IMR-90 (cell line): ENCODE results near the gene CRAMP1. TPM values are rescaled to one million over a fixed set of nuclear protein-coding genes. Genes with fewer than 3 reads are reported as not detected.

Source experiments
- ATAC-seq: fragments of 200-7000 bp; cut with Tn5 transposase; 2 replicates; pipeline ENCODE4 v1.9.1; 2020; ENCODE audit warnings: low read depth, mild to moderate bottlenecking, moderate library complexity
- BruUV-seq: library from RNA; stranded (reverse); fragments of 400-500 nt; replicated peaks from 2 replicates; lab custom pipeline; 2021; lab: Mats Ljungman, UMichigan
- CTCF ChIA-PET: fragments of 300-600 bp; formaldehyde crosslinking; extraction: SDS; loops from one replicate; lab custom pipeline; 2021; ENCODE audit warnings: antibody characterized with exemption; lab: Yijun Ruan, JAX
- POLR2A ChIA-PET: fragments of 300-600 bp; sonication (Branson Sonifier 250); formaldehyde crosslinking; loops from one replicate; lab custom pipeline; 2022; ENCODE audit warnings: antibody characterized with exemption; ENCODE audit not compliant: unreplicated experiment; lab: Charles Lee
- DNase-seq: peaks from one replicate; pipeline ENCODE4 v3.0.0; 2013
- H2AFZ ChIP-seq: replicated peaks from 2 replicates; pipeline ENCODE3; 2013; ENCODE audit warnings: low read length, mild to moderate bottlenecking; ENCODE audit not compliant: poor library complexity
- H2AK5ac ChIP-seq: 2 replicates; pipeline ENCODE4 v1.6.1; 2013; ENCODE audit warnings: low read depth, low read length, inconsistent platforms
- H2AK9ac ChIP-seq: replicated peaks from 2 replicates; pipeline ENCODE3; 2013; ENCODE audit warnings: mild to moderate bottlenecking, low read depth, low read length, moderate library complexity; ENCODE audit not compliant: poor library complexity
- H2BK120ac ChIP-seq: 2 replicates; pipeline ENCODE4 v1.6.1; 2013; ENCODE audit warnings: low read depth, low read length, inconsistent platforms
- H2BK15ac ChIP-seq: 3 replicates; pipeline ENCODE4 v1.6.1; 2013; ENCODE audit warnings: low read depth, low read length, inconsistent platforms
- H2BK20ac ChIP-seq: 2 replicates; pipeline ENCODE4 v1.6.1; 2013; ENCODE audit warnings: low read depth, mild to moderate bottlenecking, inconsistent platforms, low read length, moderate library complexity
- H2BK5ac ChIP-seq: 2 replicates; pipeline ENCODE4 v1.6.1; 2013; ENCODE audit warnings: mild to moderate bottlenecking, low read depth, low read length, inconsistent platforms; ENCODE audit not compliant: poor library complexity, severe bottlenecking
- H3K14ac ChIP-seq: replicated peaks from 2 replicates; pipeline ENCODE4 v1.6.1; 2013; ENCODE audit warnings: low read depth, low read length, inconsistent platforms
- H3K18ac ChIP-seq: 2 replicates; pipeline ENCODE4 v1.6.1; 2013; ENCODE audit warnings: low read depth, low read length, control low read depth
- H3K23ac ChIP-seq: 2 replicates; pipeline ENCODE4 v1.6.1; 2013; ENCODE audit warnings: low read depth, low read length, inconsistent platforms
- H3K27ac ChIP-seq: 2 replicates; pipeline ENCODE4 v1.5.1; 2013; ENCODE audit warnings: mild to moderate bottlenecking, control low read depth, low read length; ENCODE audit not compliant: insufficient read depth
- H3K27me3 ChIP-seq: 2 replicates; pipeline ENCODE4 v1.6.1; 2013; ENCODE audit warnings: low read length; ENCODE audit not compliant: control insufficient read depth, insufficient read depth
- H3K36me3 ChIP-seq: 2 replicates; pipeline ENCODE4 v1.6.1; 2013; ENCODE audit warnings: low read length, mixed read lengths; ENCODE audit not compliant: control insufficient read depth, insufficient read depth
- H3K4ac ChIP-seq: 2 replicates; pipeline ENCODE4 v1.6.1; 2013; ENCODE audit warnings: low read depth, low read length, inconsistent platforms
- H3K4me1 ChIP-seq: 2 replicates; pipeline ENCODE4 v1.6.1; 2013; ENCODE audit warnings: low read length, mixed read lengths; ENCODE audit not compliant: control insufficient read depth, insufficient read depth
- H3K4me2 ChIP-seq: 2 replicates; pipeline ENCODE4 v1.6.1; 2013; ENCODE audit warnings: low read depth, mild to moderate bottlenecking, control low read depth, low read length, moderate library complexity
- H3K4me3 ChIP-seq: 2 replicates; pipeline ENCODE4 v1.5.1; 2013; ENCODE audit warnings: low read depth, mild to moderate bottlenecking, control low read depth, low read length, moderate library complexity; ENCODE audit not compliant: insufficient read depth
- H3K56ac ChIP-seq: 2 replicates; pipeline ENCODE4 v1.6.1; 2013; ENCODE audit warnings: low read length, inconsistent platforms; ENCODE audit not compliant: insufficient read depth; ENCODE audit errors: extremely low read depth
- H3K79me1 ChIP-seq, 2 experiments: 2 replicates each; pipeline ENCODE4 v1.6.1; 2013; ENCODE audit warnings: low read length in 2 of 2, inconsistent platforms in 1 of 2, low read depth in 1 of 2
- H3K9ac ChIP-seq: 2 replicates; pipeline ENCODE4 v1.6.1; 2013; ENCODE audit warnings: low read depth, low read length, control low read depth
- H3K9me1 ChIP-seq: 2 replicates; pipeline ENCODE4 v1.6.1; 2013; ENCODE audit warnings: low read length, inconsistent platforms; ENCODE audit not compliant: insufficient read depth
- H3K9me3 ChIP-seq: 2 replicates; pipeline ENCODE4 v1.6.1; 2013; ENCODE audit warnings: low read length; ENCODE audit not compliant: control insufficient read depth, insufficient read depth
- H4K20me1 ChIP-seq: 2 replicates; pipeline ENCODE4 v1.6.1; 2013; ENCODE audit warnings: low read length, inconsistent platforms; ENCODE audit not compliant: insufficient read depth
- H4K5ac ChIP-seq: 2 replicates; pipeline ENCODE4 v1.6.1; 2013; ENCODE audit warnings: mild to moderate bottlenecking, low read depth, low read length, control low read depth
- H4K8ac ChIP-seq, 2 experiments: 2 replicates each; pipeline ENCODE4 v1.6.1; 2013; ENCODE audit warnings: low read depth in 2 of 2, low read length in 2 of 2, control low read depth in 1 of 2, inconsistent platforms in 1 of 2
- H4K91ac ChIP-seq: 2 replicates; pipeline ENCODE4 v1.6.1; 2013; ENCODE audit warnings: low read depth, low read length, inconsistent platforms; ENCODE audit not compliant: insufficient read depth
- BHLHE40 ChIP-seq: fragments of 150-350 bp; IDR thresholded peaks from 2 replicates; pipeline ENCODE4 v1.6.1; 2016; ENCODE audit warnings: mild to moderate bottlenecking, low read depth, low read length
- CEBPB ChIP-seq: IDR thresholded peaks from 2 replicates; pipeline ENCODE4 v1.6.1; 2012; ENCODE audit warnings: low read depth, low read length, improper control_type of control experiment
- CHD1 ChIP-seq: IDR thresholded peaks from 2 replicates; pipeline ENCODE4 v1.6.1; 2012; ENCODE audit warnings: low read depth, low read length, improper control_type of control experiment
- CTCF ChIP-seq: conservative IDR thresholded peaks from 2 replicates; pipeline ENCODE4 v1.5.1; 2012; ENCODE audit warnings: mild to moderate bottlenecking, low read depth, low read length, improper control_type of control experiment
- ELK1 ChIP-seq: fragments of 150-350 bp; IDR thresholded peaks from 2 replicates; pipeline ENCODE4 v1.6.1; 2016; ENCODE audit warnings: low read depth, mild to moderate bottlenecking, low read length, moderate library complexity, borderline replicate concordance
- FOS ChIP-seq: fragments of 150-350 bp; IDR thresholded peaks from 2 replicates; pipeline ENCODE4 v1.6.1; 2016; ENCODE audit warnings: low read depth, low read length
- MAFK ChIP-seq: IDR thresholded peaks from 2 replicates; pipeline ENCODE4 v1.6.1; 2012; ENCODE audit warnings: low read depth, low read length, improper control_type of control experiment
- MAZ ChIP-seq: IDR thresholded peaks from 2 replicates; pipeline ENCODE4 v1.6.1; 2012; ENCODE audit warnings: low read depth, mild to moderate bottlenecking, low read length, improper control_type of control experiment, moderate library complexity, borderline replicate concordance
- MXI1 ChIP-seq: IDR thresholded peaks from 2 replicates; pipeline ENCODE4 v1.6.1; 2012; ENCODE audit warnings: low read depth, mild to moderate bottlenecking, low read length, moderate library complexity, borderline replicate concordance
- NFE2L2 ChIP-seq: fragments of 150-350 bp; IDR thresholded peaks from 2 replicates; pipeline ENCODE4 v1.6.1; 2016; ENCODE audit warnings: low read depth, mild to moderate bottlenecking, low read length
- RAD21 ChIP-seq: IDR thresholded peaks from 2 replicates; pipeline ENCODE4 v1.6.1; 2012; ENCODE audit warnings: low read length, improper control_type of control experiment
- RCOR1 ChIP-seq: IDR thresholded peaks from 2 replicates; pipeline ENCODE4 v1.6.1; 2012; ENCODE audit warnings: mild to moderate bottlenecking, low read length, improper control_type of control experiment; ENCODE audit not compliant: insufficient replicate concordance
- RFX5 ChIP-seq: IDR thresholded peaks from 2 replicates; pipeline ENCODE4 v1.8.0; 2012; ENCODE audit warnings: low read depth, mild to moderate bottlenecking, low read length, moderate library complexity
- SMC3 ChIP-seq: fragments of 150-350 bp; IDR thresholded peaks from 2 replicates; pipeline ENCODE4 v1.6.1; 2016; ENCODE audit warnings: low read depth, mild to moderate bottlenecking, antibody characterized with exemption, low read length, moderate library complexity
- USF2 ChIP-seq: fragments of 150-350 bp; IDR thresholded peaks from 2 replicates; pipeline ENCODE4 v1.6.1; 2017; ENCODE audit warnings: mild to moderate bottlenecking, antibody characterized with exemption, low read length, low read depth
- WGBS, 2 experiments: methylation state at CpG; one replicate each; pipeline versions ENCODE4 v1.1.5 to v1.1.7; 2013; ENCODE audit warnings: missing lambda C conversion rate in 2 of 2; ENCODE audit not compliant: insufficient read length in 1 of 2; ENCODE audit errors: extremely low coverage in 2 of 2; 5-methylcytosine and 5-hydroxymethylcytosine counted together
- dilution Hi-C: fragments of 300-500 bp; cut with HindIII; formaldehyde crosslinking; loops from one replicate; pipeline ENCODE4 v1.14.3; 2018; ENCODE audit warnings: low sequenced_read_pairs; ENCODE audit not compliant: unreplicated experiment
- in situ Hi-C: fragments of 300-500 bp; cut with MboI; formaldehyde crosslinking; loops from 3 replicates; pipeline ENCODE4 v1.14.3; 2019; ENCODE audit warnings: low sequenced_read_pairs, inconsistent platforms, mixed read lengths
- intact Hi-C: fragments of 100-400 bp; cut with micrococcal nuclease; formaldehyde crosslinking; loops from 2 replicates; pipeline ENCODE4 v1.10.0; 2022
- polyA plus RNA-seq, 3 experiments: library from polyadenylated mRNA; depleted of rRNA; stranded (reverse); fragments of >200 nt; gene quantifications; 2 replicates each; pipeline ENCODE4 v1.2.3, GENCODE V29; 2012; ENCODE audit warnings: low replicate concordance in 1 of 3
- total RNA-seq: library from RNA; depleted of rRNA; stranded (reverse); fragments of >200 nt; gene quantifications from 2 replicates; pipeline ENCODE4 v1.2.3, GENCODE V29; 2012

Gene CRAMP1
- total and polyA plus RNA-seq, 2 of the 4 experiments (the other 2 are of a cell fraction), result 3.2 to 12.0 TPM

- ATAC-seq, result no peak
- dilution Hi-C loops, result no loop called here
- in situ Hi-C loops, result no loop called here
These were observed 29.1 kb downstream of the CRAMP1 start for GRCh38 chr16:1641261-1641660.

More at GRCh38 chr16:1641261-1641660, 29.1 kb downstream of the CRAMP1 start:
- WGBS, 2 experiments, result 97% methylated on average over 6 of the region's 12 CpGs; no CpG with 5 or more reads in 1 of the 2 experiments
- H3K27ac ChIP-seq, result no peak overlapping the region
- intact Hi-C loops, result no loop called here
- H3K9me1 ChIP-seq, result peaks cover 13% of the 10 kb centered on the region
- H2BK15ac ChIP-seq, result no peak overlapping the region
- H2BK120ac ChIP-seq, result no peak overlapping the region
- H2AFZ ChIP-seq, result no peak overlapping the region
- H3K9me3 ChIP-seq, result no peaks in the 10 kb centered on the region
- peaks cover 3% of the 10 kb centered on the region; the same call in 1 of the 2 replicates for H3K4me1 ChIP-seq
- CTCF ChIA-PET, result no interaction called here
- H3K18ac ChIP-seq, result no peak overlapping the region
- TF ChIP-seq ELK1 (no peak), CTCF (no peak), SMC3 (no peak), MAZ (no peak), FOS (no peak), RCOR1 (no peak), RAD21 (no peak), MXI1 (no peak), MAFK (no peak), BHLHE40 (no peak), CEBPB (no peak), USF2 (no peak), RFX5 (no peak), NFE2L2 (no peak), CHD1 (no peak)
- H3K79me1 ChIP-seq, result peaks cover 19 to 43% of the 10 kb centered on the region in 2 experiments
- peaks cover 35% of the 10 kb centered on the region for H4K20me1 ChIP-seq
- no TSS peak for BruUV-seq
- H3K56ac ChIP-seq, result no peak overlapping the region
- H3K36me3 ChIP-seq, result peaks cover 78% of the 10 kb centered on the region
- no peak overlapping the region for H3K4ac ChIP-seq
- no peak overlapping the region for H4K8ac ChIP-seq
- no peak overlapping the region for H2AK5ac ChIP-seq
- H2BK5ac ChIP-seq, result no peak overlapping the region
- H3K4me3 ChIP-seq, result no peak overlapping the region
- H3K9ac ChIP-seq, result no peak overlapping the region
- H2BK20ac ChIP-seq, result no peak overlapping the region
- no peak overlapping the region for H3K14ac ChIP-seq
- DNase-seq, result no peak
- no peak overlapping the region for H4K5ac ChIP-seq
- no peak overlapping the region for H3K4me2 ChIP-seq
- H3K23ac ChIP-seq, result no peak overlapping the region
- no peak overlapping the region for H4K91ac ChIP-seq
- H3K27me3 ChIP-seq, result no peaks in the 10 kb centered on the region
- POLR2A ChIA-PET, result no interaction called here
- H2AK9ac ChIP-seq, result no peak overlapping the region
